Colonic mucosa (tissue), 4 donors: ENCODE measurements around the gene CTIF. TPM values are rescaled to one million over a fixed set of nuclear protein-coding genes. Genes with fewer than 3 reads are reported as not detected.

ENCODE experiments used
- DNase-seq: peaks from one replicate; pipeline ENCODE4 v3.0.0-alpha.2; 2020
- H3K27ac ChIP-seq: fragments of 200-600 bp; one replicate; pipeline ENCODE4 v1.8.0; 2021
- H3K27me3 ChIP-seq: fragments of 200-600 bp; one replicate; pipeline ENCODE4 v1.8.0; 2021
- H3K36me3 ChIP-seq: fragments of 200-600 bp; one replicate; pipeline ENCODE4 v1.8.0; 2021
- H3K4me1 ChIP-seq: fragments of 200-600 bp; one replicate; pipeline ENCODE4 v1.8.0; 2021; ENCODE audit warnings: mild to moderate bottlenecking
- H3K4me3 ChIP-seq: fragments of 200-600 bp; one replicate; pipeline ENCODE4 v1.8.0; 2021
- H3K9ac ChIP-seq, 2 donors: one replicate each; pipeline ENCODE4 v1.7.0; 2013; ENCODE audit warnings: control low read depth in 2 of 2, low read depth in 2 of 2, low read length in 2 of 2
- H3K9me3 ChIP-seq: fragments of 200-600 bp; one replicate; pipeline ENCODE4 v1.8.0; 2021
- CTCF ChIP-seq: fragments of 200-600 bp; IDR thresholded peaks from one replicate; pipeline ENCODE4 v1.8.0; 2022; ENCODE audit warnings: antibody characterized with exemption, mild to moderate bottlenecking
- intact Hi-C: fragments of 100-400 bp; cut with DNase I; formaldehyde crosslinking; loops from one replicate; pipeline ENCODE4 v1.14.1; 2022
- total RNA-seq, 2 donors: library from RNA; stranded (reverse); fragmentation: NEBNext Ultra II Directional in 1 of 2; extraction: Animal tissue kit (Norgen Biotek cat#: 25700) in 1 of 2; gene quantifications; one replicate each; pipeline ENCODE4 v1.2.1, GENCODE V29; 2021
- donor health status: healthy.
- donor health status: DM: no; HTN: no; CAD: no.
- donor health status: DM: no; HTN: no; CAD: no.

Gene CTIF
- total RNA-seq, 2 donors from 2014 or later = 13.0 to 16.7 TPM

- no peak overlapping the region for H3K9ac ChIP-seq
- no peak for TF ChIP-seq CTCF
- no peaks in the 10 kb centered on the region for H3K9me3 ChIP-seq
- no peak for DNase-seq
- intact Hi-C loops = no loop called here
- H3K36me3 ChIP-seq = no peaks in the 10 kb centered on the region
- H3K27ac ChIP-seq = no peak overlapping the region
- H3K4me3 ChIP-seq = no peak overlapping the region
- H3K27me3 ChIP-seq = no peaks in the 10 kb centered on the region
- H3K4me1 ChIP-seq = no peaks in the 10 kb centered on the region
Observed at GRCh38 chr18:48590678-48591077, 51.8 kb downstream of the CTIF start.

- H3K9ac ChIP-seq = no peak overlapping the region
- no peaks in the 10 kb centered on the region for H3K9me3 ChIP-seq
- H3K4me3 ChIP-seq = no peak overlapping the region
- no peaks in the 10 kb centered on the region for H3K4me1 ChIP-seq
- intact Hi-C loops = no loop called here
- H3K27ac ChIP-seq = no peak overlapping the region
- H3K27me3 ChIP-seq = no peaks in the 10 kb centered on the region
- no peak for DNase-seq
- no peaks in the 10 kb centered on the region for H3K36me3 ChIP-seq
- no peak for TF ChIP-seq CTCF
Observed at GRCh38 chr18:48592540-48593171, 53.8 kb downstream of the CTIF start.

- TF ChIP-seq CTCF = no peak
- DNase-seq = no peak
- no peak overlapping the region for H3K4me3 ChIP-seq
- no peak overlapping the region for H3K9ac ChIP-seq
- H3K36me3 ChIP-seq = no peaks in the 10 kb centered on the region
- no peak overlapping the region for H3K27ac ChIP-seq
- H3K27me3 ChIP-seq = no peaks in the 10 kb centered on the region
- intact Hi-C loops = no loop called here
- H3K9me3 ChIP-seq = no peaks in the 10 kb centered on the region
- no peaks in the 10 kb centered on the region for H3K4me1 ChIP-seq
Observed at GRCh38 chr18:48594471-48595094, 55.8 kb downstream of the CTIF start.

GRCh38 chr18:48595703-48596218, 56.9 kb downstream of the CTIF start:
- no peak for DNase-seq
- Histone ChIP-seq H3K4me1 (no peaks in the 10 kb centered on the region), H3K9me3 (no peaks in the 10 kb centered on the region), H3K4me3 (no peak overlapping the region), H3K27ac (no peak overlapping the region), H3K27me3 (no peaks in the 10 kb centered on the region), H3K36me3 (no peaks in the 10 kb centered on the region), H3K9ac (no peak overlapping the region)
- TF ChIP-seq CTCF = no peak
- intact Hi-C loops = no loop called here

- Histone ChIP-seq H3K36me3 (no peaks in the 10 kb centered on the region), H3K9ac (no peak overlapping the region), H3K27ac (no peak overlapping the region), H3K4me3 (no peak overlapping the region), H3K27me3 (no peaks in the 10 kb centered on the region), H3K4me1 (no peaks in the 10 kb centered on the region), H3K9me3 (no peaks in the 10 kb centered on the region)
- intact Hi-C loops = no loop called here
- TF ChIP-seq CTCF = no peak
- DNase-seq = no peak
Observed at GRCh38 chr18:48597110-48597509, 58.3 kb downstream of the CTIF start.
